GM19395 (cell line): Measurements from ENCODE around the gene DDX1.
"Not testable (repeated sequence)": the region's sequence is repeated elsewhere in the genome, so short reads cannot be mapped to it uniquely, and the experiment has no call there.

Experiments
- ATAC-seq: cut with Tn5 transposase; IDR thresholded peaks from one replicate; pipeline ENCODE4 v1.9.1; 2021; ENCODE audit warnings: mild to moderate bottlenecking, moderate library complexity; ENCODE audit not compliant: unreplicated experiment

The DDX1 gene

GRCh38 chr2:15591692-15592463, at the start of gene DDX1:
DDX1 (plus strand) TSS chr2:15591868; CDS start chr2:15591934, 66 bp downstream.
- ATAC-seq: peak; percentile 90

GRCh38 chr2:15542269-15542668, 49.4 kb upstream of the DDX1 start:
- ATAC-seq: not testable (repeated sequence)

- ATAC-seq: no peak
Measured at GRCh38 chr2:15543053-15543452, 48.6 kb upstream of the DDX1 start.

GRCh38 chr2:15543541-15543940, 48.1 kb upstream of the DDX1 start:
- no peak for ATAC-seq

- no peak for ATAC-seq
Measured at GRCh38 chr2:15544227-15544626, 47.4 kb upstream of the DDX1 start.

- no peak for ATAC-seq
Measured at GRCh38 chr2:15546297-15547098, 45.2 kb upstream of the DDX1 start.

- no peak for ATAC-seq
Measured at GRCh38 chr2:15547115-15547876, 44.4 kb upstream of the DDX1 start.

- no peak for ATAC-seq
Measured at GRCh38 chr2:15548974-15549373, 42.7 kb upstream of the DDX1 start.

- no peak for ATAC-seq
Measured at GRCh38 chr2:15553519-15553918, 38.1 kb upstream of the DDX1 start.

GRCh38 chr2:15553951-15554350, 37.7 kb upstream of the DDX1 start:
- no peak for ATAC-seq

GRCh38 chr2:15554525-15555218, 37.0 kb upstream of the DDX1 start:
- ATAC-seq: no peak

GRCh38 chr2:15555760-15556193, 35.9 kb upstream of the DDX1 start:
- no peak for ATAC-seq

GRCh38 chr2:15556311-15556930, 35.2 kb upstream of the DDX1 start:
- ATAC-seq: no peak

- no peak for ATAC-seq
Measured at GRCh38 chr2:15557887-15558311, 33.8 kb upstream of the DDX1 start.

GRCh38 chr2:15559379-15560139, 32.1 kb upstream of the DDX1 start:
- no peak for ATAC-seq

GRCh38 chr2:15560140-15560987, 31.3 kb upstream of the DDX1 start:
- ATAC-seq: peak; percentile 60

GRCh38 chr2:15560988-15561573, 30.6 kb upstream of the DDX1 start, which contains the start of gene NBAS:
NBAS (minus strand) TSS chr2:15561334; CDS start chr2:15561304, 30 bp downstream.
- ATAC-seq: peak; percentile 90
